HPDE6-E6E7 (cell line): ENCODE measurements around the gene HOXA6.

Source experiments
- DNase-seq: peaks from one replicate; pipeline ENCODE4 v3.0.0; 2011; ENCODE audit warnings: missing footprints; ENCODE audit errors: extremely low spot score

HOXA6 gene

DNA sequence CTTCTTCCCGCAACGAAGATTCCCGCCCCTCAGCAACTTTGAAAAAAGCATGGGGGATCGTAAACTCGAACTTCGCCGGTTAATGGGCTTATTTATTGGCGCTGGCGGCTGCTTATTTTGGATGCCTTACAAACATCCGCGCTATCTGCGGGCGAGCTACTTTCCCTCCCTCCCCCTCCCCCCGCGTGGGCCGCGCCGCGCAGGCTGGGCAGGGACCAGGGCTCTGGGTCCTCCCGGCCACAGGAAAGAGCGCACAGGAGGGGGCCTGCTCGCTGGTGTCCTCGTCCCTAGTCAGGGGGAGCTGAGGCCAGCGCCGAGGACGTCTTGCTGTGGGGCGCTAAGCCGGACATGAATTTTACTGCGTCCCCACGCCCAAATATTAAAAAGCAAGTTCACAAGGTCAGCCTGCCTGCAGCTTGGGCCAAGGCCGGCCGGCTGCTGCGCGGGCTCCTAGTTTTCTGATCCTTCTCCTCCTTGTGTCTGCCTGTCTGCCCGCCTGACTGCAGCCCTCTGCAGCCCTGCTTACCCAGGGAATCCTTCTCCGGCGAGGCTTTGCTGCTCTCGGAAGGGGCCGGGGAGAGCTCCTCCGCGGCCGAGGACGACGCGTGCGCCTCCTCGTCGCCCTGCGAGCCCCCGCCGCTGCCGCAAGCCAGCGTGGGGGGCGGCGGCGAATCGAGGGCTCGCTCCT is 25.4 kb upstream of the HOXA6 start:
- no peak for DNase-seq

DNA sequence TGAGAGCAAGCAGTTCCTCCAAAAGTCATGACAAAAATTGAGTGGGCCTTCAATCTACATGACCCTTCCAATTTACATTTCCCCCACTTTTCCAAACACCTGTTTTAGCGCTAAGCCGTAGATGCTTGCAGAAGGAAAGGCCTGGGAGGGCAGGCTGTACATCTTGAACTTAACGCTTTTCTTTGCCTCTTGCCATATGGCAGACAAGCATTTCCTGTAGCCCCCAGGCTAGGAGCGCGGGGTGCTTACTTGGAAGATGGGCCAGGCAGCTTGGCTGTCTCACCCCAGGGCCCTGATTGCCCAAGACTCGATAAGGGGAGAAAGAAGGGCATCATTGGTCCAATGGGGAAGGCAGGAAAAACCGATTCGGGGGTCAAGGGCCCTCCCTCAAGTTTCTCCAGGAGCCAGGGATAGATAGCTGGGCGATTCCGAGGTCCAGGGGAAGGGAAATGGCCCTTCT is 24.8 kb upstream of the HOXA6 start:
- no peak for DNase-seq

DNA sequence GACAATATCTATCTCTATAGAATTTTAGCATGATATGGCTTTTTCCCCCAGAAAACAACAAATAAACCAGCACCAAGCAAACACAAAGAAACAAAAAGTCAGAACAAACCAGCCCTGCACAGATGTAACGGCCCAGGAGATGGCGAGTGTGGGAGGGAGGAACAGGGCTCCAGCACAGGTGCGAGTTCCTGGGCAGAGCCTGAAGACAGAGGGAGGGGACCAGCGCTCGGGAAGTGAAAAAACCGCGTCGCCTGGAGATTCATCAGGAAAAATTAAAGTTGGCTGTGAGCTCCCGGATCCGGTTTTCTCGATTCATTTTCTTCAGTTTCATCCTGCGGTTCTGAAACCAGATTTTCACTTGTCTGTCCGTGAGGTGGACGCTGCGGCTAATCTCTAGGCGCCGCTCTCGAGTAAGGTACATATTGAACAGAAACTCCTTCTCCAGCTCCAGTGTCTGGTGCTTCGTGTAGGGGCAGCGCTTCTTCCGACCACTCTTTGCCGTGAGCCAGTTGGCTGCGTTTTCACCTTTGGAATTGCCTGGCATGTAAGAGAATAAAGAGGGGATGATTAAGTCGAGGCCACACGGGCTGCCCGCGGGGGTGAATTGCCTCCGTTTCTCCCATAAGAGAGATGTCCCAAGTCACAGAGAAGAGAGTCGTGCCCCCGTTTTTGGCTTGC is 24.2 kb upstream of the HOXA6 start:
- no peak for DNase-seq

DNA sequence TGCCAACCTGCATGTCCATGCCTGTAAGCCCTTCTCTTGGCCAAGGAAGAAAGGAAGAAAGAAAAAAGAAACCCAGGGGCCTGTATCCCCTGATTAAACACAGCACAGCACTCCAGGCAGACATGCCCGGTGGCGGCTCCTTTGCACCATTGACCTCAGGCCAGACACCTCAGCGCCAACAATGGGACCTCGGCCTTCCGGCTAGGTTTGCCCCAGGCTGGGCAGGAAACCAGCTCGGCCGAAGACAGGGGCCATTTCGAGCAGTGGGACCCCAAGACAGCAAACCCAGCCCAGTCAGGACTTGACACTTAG is 23.7 kb upstream of the HOXA6 start:
- DNase-seq, result no peak

DNA sequence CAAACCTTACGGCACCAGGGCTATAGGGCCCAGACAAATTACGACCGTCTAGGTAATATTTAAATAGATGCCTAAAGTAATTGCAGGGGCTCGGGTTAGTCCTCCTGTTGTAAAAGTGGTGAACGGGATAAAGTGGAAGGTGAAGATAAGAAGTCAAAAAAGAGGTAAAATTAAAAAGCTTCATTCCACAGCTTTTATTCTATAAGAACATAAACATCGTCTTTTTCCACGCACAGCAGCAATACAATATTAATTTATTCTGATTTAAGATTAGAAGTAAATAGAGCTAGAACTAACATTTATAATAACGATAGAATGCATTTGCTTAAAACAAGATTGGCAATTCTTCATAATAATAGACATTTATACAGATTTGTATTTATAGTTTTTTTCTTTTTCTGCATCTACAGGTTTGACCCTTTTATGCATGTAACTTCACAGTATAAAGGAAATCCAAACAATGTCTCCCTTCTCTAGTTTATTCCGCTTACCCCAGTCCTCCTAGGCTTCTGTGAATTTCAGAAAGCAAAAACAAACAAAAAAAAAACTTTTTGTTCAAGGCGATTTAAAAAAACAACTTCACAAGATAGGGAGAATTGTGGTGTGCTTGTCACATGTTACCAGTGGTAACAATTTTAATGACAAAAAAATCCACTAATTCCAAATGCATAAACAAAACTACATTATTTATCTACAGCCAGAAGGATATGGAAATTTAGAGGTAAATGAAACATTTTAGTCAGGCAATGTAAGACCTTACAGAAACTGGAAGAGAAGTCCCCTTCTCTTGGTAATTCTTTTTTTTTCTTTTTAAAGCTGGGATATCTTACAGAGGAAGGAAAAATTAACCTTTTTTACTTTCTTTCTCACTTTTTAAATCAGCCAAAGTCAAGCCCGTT is 23.1 kb upstream of the HOXA6 start:
- DNase-seq, result no peak

DNA sequence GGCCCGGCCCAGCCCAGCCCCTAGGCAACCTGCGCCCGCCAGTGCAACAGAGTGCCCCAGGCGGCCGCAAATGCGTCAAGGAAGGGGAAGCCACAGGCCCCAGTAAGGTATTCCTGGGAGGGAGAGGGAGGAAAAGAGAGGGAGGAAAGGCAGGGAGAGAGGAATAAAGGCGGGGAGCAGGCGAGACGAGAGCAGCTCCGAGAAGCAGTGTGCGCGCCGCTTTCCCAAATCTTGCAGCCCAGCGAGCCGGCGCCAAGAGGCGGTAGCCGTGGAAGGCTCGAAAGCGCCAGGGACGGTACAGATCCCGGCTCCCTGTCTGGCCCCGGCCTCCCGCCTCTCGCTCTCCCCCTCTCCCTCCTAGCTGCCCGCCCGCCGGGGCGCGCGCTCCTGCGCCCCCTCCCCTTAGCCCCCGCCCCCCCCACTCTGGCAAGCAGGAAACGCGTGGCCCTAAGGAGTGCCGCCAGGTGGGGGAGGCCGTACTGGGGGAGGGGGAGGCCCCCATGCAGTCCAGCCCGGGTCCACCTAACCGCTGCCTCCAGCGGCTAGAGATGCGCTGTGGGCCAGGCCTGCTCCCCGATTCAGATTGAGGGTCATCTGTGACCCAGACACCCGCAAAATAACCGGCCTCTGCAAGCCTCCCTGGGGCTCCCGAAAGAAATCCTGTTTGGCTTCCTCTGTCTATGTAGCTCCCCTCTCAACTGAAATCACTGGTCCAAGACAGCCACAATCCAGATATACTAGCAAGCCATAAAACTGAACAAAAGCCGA is 22.3 kb upstream of the HOXA6 start:
- no peak for DNase-seq

DNA sequence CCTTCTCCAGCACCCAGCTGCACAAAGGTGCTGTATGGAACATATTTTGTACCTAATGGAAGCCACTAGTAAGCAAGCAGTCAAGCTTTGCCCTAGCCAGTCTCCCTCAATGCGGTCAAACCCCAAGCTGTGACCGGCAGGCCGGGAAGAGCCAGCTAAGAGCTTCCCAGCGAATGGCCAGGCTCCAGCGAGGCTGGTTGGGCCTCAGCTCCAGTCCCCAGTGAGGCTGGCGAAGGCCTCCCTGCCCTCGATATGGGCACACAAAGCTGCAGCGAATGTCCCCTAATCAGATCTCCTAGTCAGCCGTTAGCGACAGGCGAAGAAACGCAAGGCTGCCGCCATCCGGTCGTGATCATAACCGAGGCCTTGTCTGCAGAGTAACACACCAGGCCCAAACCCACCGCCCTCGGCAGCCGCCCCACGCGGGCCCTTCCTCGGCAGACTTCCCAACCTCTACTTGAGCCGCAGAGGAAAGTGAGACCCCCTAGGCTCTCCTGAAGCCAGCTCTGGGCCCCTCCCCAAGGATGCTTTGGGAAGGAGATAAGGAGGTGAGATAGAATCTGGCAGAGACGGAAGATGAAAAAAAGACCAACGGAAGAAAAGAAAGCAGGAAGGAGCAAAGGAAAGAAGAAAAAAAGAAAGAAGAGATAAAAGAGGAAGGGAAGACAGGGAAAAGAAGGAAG is 20.8 kb upstream of the HOXA6 start:
- DNase-seq, result no peak

DNA sequence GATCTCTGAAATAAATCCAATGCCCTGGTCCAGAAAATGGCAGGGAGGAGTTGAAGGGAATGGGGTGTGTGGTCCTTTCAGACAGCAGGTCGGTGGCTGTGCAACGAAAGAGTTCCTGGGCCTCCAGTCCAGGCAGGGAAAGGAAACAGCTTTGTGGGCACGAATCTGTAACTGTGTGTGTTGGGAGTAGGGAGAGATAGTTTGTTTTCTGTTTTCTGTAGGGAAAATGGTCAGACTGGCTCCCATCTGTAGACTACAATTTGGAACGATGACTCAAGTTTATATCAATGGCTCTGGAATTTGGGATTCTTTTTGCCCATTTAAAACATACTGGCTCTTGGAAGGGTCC is 20.3 kb upstream of the HOXA6 start:
- DNase-seq, result no peak

DNA sequence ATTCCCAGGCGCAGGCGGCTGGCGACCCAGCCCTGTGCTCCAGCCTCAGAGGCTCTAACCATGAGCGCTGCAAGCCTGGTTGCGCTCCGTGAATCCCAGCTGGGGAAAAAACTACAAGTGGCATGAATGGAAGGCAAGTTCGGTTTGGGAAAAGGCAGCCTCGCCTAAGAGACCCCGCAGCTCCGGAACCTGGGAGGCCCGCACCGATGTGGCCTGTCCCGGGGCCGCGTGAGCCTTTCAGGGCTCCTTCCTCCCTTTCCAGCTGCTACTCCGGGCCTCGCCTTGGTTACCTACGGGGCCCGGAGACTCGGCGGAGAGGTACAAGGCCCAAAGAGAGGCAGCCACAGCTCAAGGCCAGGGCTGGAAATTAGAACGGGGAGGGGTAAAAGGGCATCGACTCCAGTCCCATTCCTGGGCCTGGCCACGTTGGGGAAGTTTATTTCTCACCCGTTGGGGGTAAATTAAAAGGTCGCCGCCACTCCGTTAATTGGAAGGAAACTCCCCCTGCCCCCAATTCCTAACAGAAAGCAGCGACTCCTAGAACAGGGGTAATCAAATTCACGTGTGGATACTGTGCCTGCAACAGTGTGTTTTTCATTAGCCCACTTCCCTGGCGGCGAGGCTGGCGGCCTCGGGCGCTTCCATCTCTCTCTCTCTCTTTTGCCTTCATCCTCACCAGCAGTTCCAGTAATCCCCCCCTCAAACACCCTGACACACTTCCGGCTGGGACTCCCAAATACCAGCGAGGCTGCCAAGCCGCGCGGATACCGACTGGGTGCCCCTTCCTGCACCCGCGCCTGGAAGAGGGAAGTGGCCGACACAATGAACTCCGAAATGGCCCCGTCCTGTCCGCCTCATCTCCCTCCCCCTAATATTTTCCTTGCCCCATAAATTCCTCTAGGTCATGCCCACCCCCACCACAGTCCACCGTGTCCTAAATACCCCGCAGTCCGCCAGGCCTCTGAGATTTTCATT is 19.2 kb upstream of the HOXA6 start:
- DNase-seq, result no peak

DNA sequence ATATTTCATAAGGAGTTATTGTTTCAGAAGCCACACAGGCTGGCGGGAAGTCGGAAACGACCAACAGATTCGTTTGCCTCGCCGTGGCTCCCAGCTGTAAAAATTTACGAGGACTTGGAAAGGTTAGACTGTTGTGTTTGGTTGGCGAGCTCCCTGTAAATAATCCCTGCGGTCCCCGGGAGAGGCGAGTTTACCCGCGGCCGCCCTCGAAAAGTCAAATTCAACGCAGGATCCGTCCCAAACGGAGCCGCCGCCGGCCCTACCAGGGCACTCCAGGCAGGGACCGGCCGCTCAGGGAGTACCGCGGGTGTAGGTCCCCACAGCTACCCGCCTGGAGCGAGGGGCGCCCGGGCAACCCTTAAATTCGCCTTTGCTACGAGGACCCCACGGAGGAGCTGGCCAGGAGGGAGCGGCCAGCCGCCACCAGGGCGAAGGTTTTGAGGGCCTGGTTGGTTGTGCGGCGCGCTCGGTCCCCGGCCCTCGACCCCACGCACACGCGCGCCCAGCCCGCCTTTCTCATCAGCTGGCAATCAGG is 18.5 kb upstream of the HOXA6 start:
- DNase-seq, result no peak

DNA sequence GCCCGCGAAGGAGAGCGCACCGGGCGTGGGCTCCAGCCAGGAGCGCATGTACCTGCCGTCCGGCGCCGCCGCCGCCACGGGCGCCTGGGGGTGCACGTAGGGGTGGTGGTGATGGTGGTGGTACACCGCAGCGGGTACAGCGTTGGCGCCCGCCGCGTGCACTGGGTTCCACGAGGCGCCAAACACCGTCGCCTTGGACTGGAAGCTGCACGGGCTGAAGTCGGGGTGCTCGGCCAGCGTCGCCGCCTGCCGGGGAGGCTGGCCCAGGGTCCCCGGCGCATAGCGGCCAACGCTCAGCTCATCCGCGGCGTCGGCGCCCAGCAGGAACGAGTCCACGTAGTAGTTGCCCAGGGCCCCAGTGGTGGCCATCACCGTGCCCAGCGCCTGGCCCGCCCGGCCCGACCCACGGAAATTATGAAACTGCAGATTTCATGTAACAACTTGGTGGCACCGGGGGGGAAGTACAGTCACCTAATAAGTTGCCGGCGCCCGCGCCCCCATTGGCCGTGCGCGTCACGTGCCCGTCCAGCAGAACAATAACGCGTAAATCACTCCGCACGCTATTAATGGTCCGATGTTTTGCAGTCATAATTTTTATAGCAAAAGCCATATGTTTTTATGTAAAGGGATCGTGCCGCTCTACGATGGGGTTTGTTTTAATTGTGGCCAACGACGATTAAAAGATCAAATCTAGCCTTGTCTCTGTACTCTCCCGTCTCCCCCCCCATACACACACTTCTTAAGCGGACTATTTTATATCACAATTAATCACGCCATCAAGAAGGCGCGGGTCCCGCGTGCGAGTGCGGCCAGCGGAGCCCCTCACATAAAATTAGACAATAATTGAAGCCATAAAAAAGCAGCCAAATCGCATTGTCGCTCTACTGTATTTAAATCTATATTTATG is 17.8 kb upstream of the HOXA6 start, which contains the start of gene HOXA9:
HOXA9 (minus strand) TSS at position 449 of the 907 bp plus-strand sequence; CDS start at position 369, 80 bp downstream.
- DNase-seq, result no peak

DNA sequence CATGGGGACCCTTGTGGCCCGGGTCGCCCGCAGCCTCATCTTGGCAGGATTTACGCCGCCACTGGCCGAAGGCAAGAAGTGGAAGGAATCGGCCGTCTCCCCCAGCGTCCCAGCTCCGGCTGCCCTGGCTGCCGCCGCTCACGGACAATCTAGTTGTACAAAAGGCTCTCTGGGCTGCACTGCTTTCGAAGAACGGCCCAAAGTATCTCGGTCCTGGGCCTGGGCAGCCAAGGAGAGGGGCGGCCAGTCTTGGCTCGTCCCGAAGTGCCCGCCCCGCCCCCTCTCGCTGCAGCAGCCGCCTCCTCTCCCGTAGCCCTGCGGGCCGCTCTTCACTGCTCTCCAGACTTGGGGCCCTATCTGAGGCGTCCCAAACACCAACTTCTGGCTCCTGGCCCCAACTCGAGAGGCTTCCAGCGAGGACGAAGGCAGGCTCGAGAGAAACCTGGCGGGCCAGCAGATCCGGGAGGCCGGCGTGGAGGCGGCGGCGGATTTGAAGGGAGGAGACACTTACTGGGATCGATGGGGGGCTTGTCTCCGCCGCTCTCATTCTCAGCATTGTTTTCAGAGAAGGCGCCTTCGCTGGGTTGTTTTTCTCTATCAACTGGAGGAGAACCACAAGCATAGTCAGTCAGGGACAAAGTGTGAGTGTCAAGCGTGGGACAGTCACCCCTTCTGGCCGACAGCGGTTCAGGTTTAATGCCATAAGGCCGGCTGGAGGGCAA is 17.0 kb upstream of the HOXA6 start:
- no peak for DNase-seq

DNA sequence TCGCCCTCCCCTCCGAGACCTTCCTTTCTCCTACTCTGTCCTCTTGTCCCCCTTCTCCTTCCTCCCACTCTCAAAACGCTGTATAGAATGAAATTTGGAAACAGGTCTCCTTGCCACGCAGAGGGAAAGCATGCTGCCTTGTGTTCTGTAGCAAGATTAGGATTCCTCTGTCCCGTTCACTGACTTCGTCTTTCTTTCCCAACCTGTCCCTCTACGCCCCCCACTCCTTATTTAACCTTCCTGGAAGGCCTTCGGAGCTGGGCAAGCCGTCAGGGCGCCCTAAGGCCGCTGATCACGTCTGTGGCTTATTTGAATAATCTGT is 16.4 kb upstream of the HOXA6 start:
- no peak for DNase-seq

DNA sequence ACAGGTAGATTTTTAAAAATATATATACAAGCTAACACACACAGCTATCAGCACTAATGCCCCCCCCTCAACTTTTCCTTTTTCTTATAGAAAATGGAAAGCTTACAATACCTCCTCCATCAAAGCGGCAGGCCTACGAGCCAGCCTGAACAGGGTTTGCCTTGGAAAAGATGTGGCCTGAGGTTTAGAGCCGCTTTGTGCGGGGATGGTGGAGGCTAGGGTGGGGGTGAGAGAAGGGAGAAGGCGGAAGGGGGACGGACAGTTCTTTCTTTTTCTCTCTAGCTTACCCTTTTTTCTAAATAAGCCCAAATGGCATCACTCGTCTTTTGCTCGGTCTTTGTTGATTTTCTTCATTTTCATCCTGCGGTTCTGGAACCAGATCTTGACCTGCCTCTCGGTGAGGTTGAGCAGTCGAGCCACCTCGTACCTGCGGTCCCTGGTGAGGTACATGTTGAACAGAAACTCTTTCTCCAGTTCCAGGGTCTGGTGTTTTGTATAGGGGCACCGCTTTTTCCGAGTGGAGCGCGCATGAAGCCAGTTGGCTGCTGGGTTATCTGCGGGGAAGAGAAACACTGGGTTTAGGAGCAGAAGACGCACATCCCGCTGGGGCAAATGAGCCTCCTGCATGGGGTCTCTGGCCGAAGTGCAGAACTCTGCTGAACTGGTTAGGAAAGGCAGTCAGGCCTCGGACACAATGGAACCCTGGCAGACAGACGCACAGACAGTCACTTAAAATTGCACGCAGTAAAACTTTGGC is 15.9 kb upstream of the HOXA6 start:
- no peak for DNase-seq

DNA sequence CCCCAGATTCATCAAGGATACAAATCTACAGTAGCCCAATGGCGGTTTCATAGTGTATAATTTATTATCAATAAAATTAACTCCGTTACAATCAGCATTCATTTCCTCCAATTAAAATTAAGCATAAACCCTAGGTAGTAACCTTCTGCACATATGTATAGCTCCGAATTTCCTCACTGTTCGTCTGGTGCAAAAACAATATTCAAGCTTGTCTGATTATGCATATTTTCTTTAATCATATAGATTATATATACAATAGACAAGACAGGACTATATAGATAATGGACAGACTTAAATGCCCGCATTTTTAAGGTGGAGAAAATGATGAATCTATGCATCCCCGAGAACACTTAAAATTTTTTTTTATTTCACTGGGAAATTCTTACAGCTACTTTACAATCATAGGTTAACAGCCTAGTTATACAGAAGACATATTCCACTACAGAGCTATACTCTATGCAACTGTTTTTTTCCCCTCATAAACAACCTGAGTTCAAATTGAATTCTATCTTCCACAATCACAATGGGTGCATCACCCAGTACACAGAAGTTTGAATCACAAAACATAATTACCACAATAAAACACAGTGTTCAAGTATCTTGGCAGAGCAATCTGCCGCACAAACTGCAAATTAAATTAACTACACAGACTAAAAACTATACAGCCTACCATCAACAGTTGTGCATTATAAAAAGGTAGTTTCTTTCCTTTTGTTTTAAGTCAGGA is 15.2 kb upstream of the HOXA6 start:
- DNase-seq, result no peak

DNA sequence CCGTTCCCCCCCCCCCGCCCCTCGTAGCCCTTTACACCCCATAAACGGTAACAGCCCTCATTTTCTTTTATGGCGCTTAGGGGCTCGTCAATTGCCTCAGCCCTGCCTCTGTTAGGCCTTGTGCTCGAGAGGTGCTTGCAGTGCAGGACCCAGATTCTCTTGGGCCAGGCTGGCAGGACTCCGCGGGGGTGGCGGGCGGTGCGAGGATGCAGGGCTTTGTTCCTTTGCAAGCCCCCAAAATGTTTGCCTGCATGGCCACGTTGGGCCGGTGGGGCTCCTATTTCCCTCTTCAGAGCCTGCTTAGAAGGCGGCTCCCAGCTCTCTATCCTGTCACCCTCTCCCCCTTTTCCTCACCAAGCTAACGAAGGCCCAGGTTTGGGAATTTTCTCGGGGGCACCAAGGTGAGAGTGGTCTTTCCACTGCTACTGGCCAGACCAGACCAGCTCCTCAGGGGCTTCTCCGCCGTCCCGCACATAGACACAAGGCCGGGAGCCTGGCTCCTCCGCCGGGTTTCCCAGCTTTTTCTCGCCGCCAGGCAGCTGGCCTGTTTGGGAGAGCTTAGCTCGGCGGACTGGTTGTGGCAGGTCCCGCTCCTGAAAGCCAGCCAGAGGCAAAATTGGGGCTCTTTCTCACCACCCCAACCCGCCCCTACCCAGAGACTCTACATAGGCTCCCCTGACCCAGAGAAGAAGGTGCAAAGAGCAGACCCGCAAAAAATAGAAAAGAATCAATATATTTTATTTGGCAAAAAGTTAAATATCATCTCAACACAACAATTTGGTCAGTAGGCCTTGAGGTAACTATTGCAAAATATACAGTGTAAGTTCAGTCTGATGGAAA is 14.4 kb upstream of the HOXA6 start:
- DNase-seq, result no peak
